K562 (cell line): ENCODE data around the gene GALNS. TPM values are rescaled to one million over a fixed set of nuclear protein-coding genes. Genes with fewer than 3 reads are reported as not detected.

ENCODE experiments used
- ATAC-seq: fragments of 200-7000 bp; cut with Tn5 transposase; 3 replicates; pipeline ENCODE4 v1.9.1; 2020; ENCODE audit warnings: moderate library complexity
- BruUV-seq: library from RNA; stranded (reverse); fragments of 400-500 nt; replicated peaks from 2 replicates; lab custom pipeline; 2021; lab: Mats Ljungman, UMichigan
- CTCF ChIA-PET: fragments of 300-600 bp; formaldehyde crosslinking; extraction: SDS; loops from one replicate; lab custom pipeline; 2021; ENCODE audit warnings: low intra/inter-chr PET ratio; lab: Yijun Ruan, JAX
- POLR2A ChIA-PET: fragments of 300-600, 350-650 bp; sonication (Branson Sonifier 250); formaldehyde crosslinking; extraction: SDS; loops from one replicate; lab custom pipeline; 2021; ENCODE audit warnings: antibody characterized with exemption, inconsistent platforms; lab: Yijun Ruan, JAX
- DNase-seq, 4 experiments: peaks; one replicate each; pipeline versions ENCODE4 v3.0.0 to v3.0.0-alpha.2; 2011 to 2018; ENCODE audit warnings: low spot score in 3 of 4, mixed read lengths in 3 of 4; ENCODE audit errors: extremely low read depth in 1 of 4
- FAIRE-seq: peaks from 2 replicates; lab custom pipeline; 2011; peaks lifted over from hg19 to GRCh38; lab: Jason Lieb, UNC
- H2AFZ ChIP-seq: 2 replicates; pipeline ENCODE4 v1.6.0; 2011; ENCODE audit warnings: low read depth, low read length, control low read depth, inconsistent platforms
- H3K27ac ChIP-seq: fragments of 200-600 bp; 3 replicates; pipeline ENCODE4 v1.8.0; 2011; ENCODE audit warnings: low read depth, mild to moderate bottlenecking, control low read depth, inconsistent platforms, low read length, moderate library complexity, mixed read lengths; ENCODE audit errors: extremely low read depth
- H3K27me3 ChIP-seq, 2 experiments: fragments of 300-600 bp in 1 of 2; 2 replicates in 1 of 2; 3 replicates in 1 of 2; pipeline versions ENCODE4 v1.6.0 to v1.8.0; 2011; ENCODE audit warnings: inconsistent platforms in 2 of 2, low read length in 2 of 2, mild to moderate bottlenecking in 1 of 2, mixed read lengths in 1 of 2, moderate library complexity in 1 of 2; ENCODE audit not compliant: control insufficient read depth in 2 of 2, insufficient read depth in 2 of 2
- H3K36me3 ChIP-seq: fragments of 300-600 bp; 3 replicates; pipeline ENCODE4 v1.8.0; 2011; ENCODE audit warnings: mild to moderate bottlenecking, low read length, inconsistent platforms; ENCODE audit not compliant: control insufficient read depth, insufficient read depth
- H3K4me1 ChIP-seq, 2 experiments: fragments of 200-600 bp in 1 of 2; replicated peaks in 1 of 2; 2 replicates in 1 of 2; 3 replicates in 1 of 2; pipeline versions ENCODE4 v1.5.1 to v1.8.0; 2011; ENCODE audit warnings: inconsistent platforms in 2 of 2, low read length in 2 of 2, mild to moderate bottlenecking in 1 of 2, mixed read lengths in 1 of 2, moderate library complexity in 1 of 2; ENCODE audit not compliant: control insufficient read depth in 2 of 2, insufficient read depth in 2 of 2
- H3K4me2 ChIP-seq: 2 replicates; pipeline ENCODE4 v1.6.1; 2011; ENCODE audit warnings: low read length, control low read depth, inconsistent platforms, mixed read lengths; ENCODE audit not compliant: insufficient read depth
- H3K4me3 ChIP-seq: fragments of 200-600 bp; sonication (generic), shearing (Covaris generic); 2 replicates; pipeline ENCODE4 v1.5.1; 2016; ENCODE audit warnings: control low read depth, inconsistent platforms
- H3K79me2 ChIP-seq: fragments of 200-600 bp; 3 replicates; pipeline ENCODE4 v1.8.0; 2011; ENCODE audit warnings: low read length, inconsistent platforms; ENCODE audit not compliant: control insufficient read depth, insufficient read depth
- H3K9ac ChIP-seq, 2 experiments: 2 replicates each; pipeline versions ENCODE4 v1.6.0 to v1.6.1; 2011; ENCODE audit warnings: low read depth in 2 of 2, low read length in 2 of 2, control low read depth in 1 of 2, inconsistent platforms in 1 of 2, mild to moderate bottlenecking in 1 of 2, mixed read lengths in 1 of 2; ENCODE audit not compliant: insufficient read depth in 1 of 2
- H3K9me1 ChIP-seq: one replicate; pipeline ENCODE4 v1.6.0; 2011; ENCODE audit warnings: inconsistent platforms, mild to moderate bottlenecking, low read length, moderate library complexity; ENCODE audit not compliant: control insufficient read depth, insufficient read depth
- H3K9me3 ChIP-seq: replicated peaks from 2 replicates; pipeline ENCODE4 v1.5.1; 2011; ENCODE audit warnings: low read depth, low read length, inconsistent platforms; ENCODE audit not compliant: control insufficient read depth, insufficient read depth
- H4K20me1 ChIP-seq: replicated peaks from 2 replicates; pipeline ENCODE4 v1.6.1; 2011; ENCODE audit warnings: low read length, inconsistent platforms, mixed read lengths; ENCODE audit not compliant: control insufficient read depth, insufficient read depth
- BCOR ChIP-seq: fragments of 450-650 bp; IDR thresholded peaks from 2 replicates; pipeline ENCODE4 v1.6.1; 2016
- CEBPB ChIP-seq: fragments of 450-650 bp; IDR thresholded peaks from 2 replicates; pipeline ENCODE4 v1.6.1; 2016; ENCODE audit warnings: missing genetic modification characterization, missing compliant biosample characterization
- HES1 ChIP-seq: fragments of 450-650 bp; IDR thresholded peaks from 2 replicates; pipeline ENCODE4 v1.6.1; 2016; ENCODE audit warnings: low read depth, mild to moderate bottlenecking, moderate library complexity
- RAD51 ChIP-seq: fragments of 450-650 bp; IDR thresholded peaks from 2 replicates; pipeline ENCODE4 v1.7.1; 2016; ENCODE audit warnings: low read depth, mild to moderate bottlenecking, borderline replicate concordance
- USF1 ChIP-seq: sonication (generic); formaldehyde crosslinking; IDR thresholded peaks from 2 replicates; pipeline ENCODE4 v1.9.0; 2022; ENCODE audit warnings: mild to moderate bottlenecking, missing genetic modification reagents
- ZNF239 ChIP-seq: fragments of 250-450 bp; sonication (Bioruptor Pico); IDR thresholded peaks from 2 replicates; pipeline ENCODE4 v1.4.0; 2020; ENCODE audit warnings: mild to moderate bottlenecking
- WGBS: fragments of 100-300 bp; shearing (Covaris generic); methylation state at CpG from one replicate; pipeline ENCODE4 v1.1.6; 2016; ENCODE audit warnings: low coverage, mixed read lengths; ENCODE audit not compliant: insufficient coverage; ENCODE audit errors: missing lambda C conversion rate; 5-methylcytosine and 5-hydroxymethylcytosine counted together
- in situ Hi-C: fragments of 300-500 bp; cut with MboI; formaldehyde crosslinking; loops from 4 replicates; pipeline ENCODE4 v1.15.0; 2018; ENCODE audit warnings: inconsistent platforms, mixed read lengths
- intact Hi-C: fragments of 100-400 bp; cut with micrococcal nuclease; formaldehyde crosslinking; loops from 2 replicates; pipeline ENCODE4 v1.14.2; 2022
- polyA plus RNA-seq, 8 experiments: library from polyadenylated mRNA; depleted of rRNA in 4 of 8; stranded (reverse) in 5 of 8; unstranded in 3 of 8; fragments of >200 nt; fragmentation: Nextera tagmentation in 2 of 8; fragmentation: Illumina TruSeq in 1 of 8; extraction: Ambion mirVana in 2 of 8; extraction: Trizol in 1 of 8; gene quantifications; 2 replicates each; pipeline versions ENCODE4 v1.2.1 to v1.2.3, GENCODE V29; 2011 to 2014; ENCODE audit warnings: inconsistent platforms in 1 of 8, missing spikeins in 1 of 8
- total RNA-seq, 7 experiments: library from RNA; depleted of rRNA in 6 of 7; stranded (reverse); fragments of >200 nt in 6 of 7; fragmentation: Illumina TruSeq in 2 of 7; extraction: Trizol in 2 of 7; gene quantifications; 2 replicates each; pipeline versions ENCODE4 v1.2.1 to v1.2.3, GENCODE V29; 2011 to 2021; ENCODE audit warnings: low replicate concordance in 1 of 7

The GALNS gene
- total and polyA plus RNA-seq, 9 of the 15 experiments (the other 6 are each of a cell fraction or from before 2014, with no cell fraction given) = 0.38 to 13.2 (median 4.3) TPM

GRCh38 chr16:88830783-88831182 is 26.0 kb downstream of the GALNS start:
- Histone ChIP-seq H3K4me2 (no peak overlapping the region), H3K9ac (no peak overlapping the region), H3K4me3 (no peak overlapping the region), H3K27ac (no peak overlapping the region), H3K36me3 (no peaks in the 10 kb centered on the region), H3K9me1 (no peaks in the 10 kb centered on the region), H4K20me1 (no peaks in the 10 kb centered on the region; the same call in 1 of the 2 replicates), H3K79me2 (no peaks in the 10 kb centered on the region), H3K4me1 (peaks cover 0 to 46% of the 10 kb centered on the region in 2 experiments; a peak in 2 of 5 replicates), H3K9me3 (no peaks in the 10 kb centered on the region), H3K27me3 (no peaks in the 10 kb centered on the region), H2AFZ (no peak overlapping the region)
- no peak for DNase-seq
- intact Hi-C loops = no loop called here
- POLR2A ChIA-PET = interaction anchor here (1.5 kb wide), 1 partner anchor 10 kb away, joined by 6 read pairs; no protein-coding TSS in a partner anchor
- CTCF ChIA-PET = no interaction called here
- 58% methylated on average over 14 of the region's 14 CpGs for WGBS
- no peak for FAIRE-seq
- 0 out of 2 replicates have a peak, but pooled peaks have one; percentile 13 for TF ChIP-seq RAD51
- TF ChIP-seq CEBPB (tag) = no peak
- no peak for TF ChIP-seq HES1
- 0 out of 2 replicates have a peak, but pooled peaks have one; percentile 21 for TF ChIP-seq BCOR
- peak; percentile 57 for TF ChIP-seq USF1 (CRISPR knock-in tag)
- TF ChIP-seq ZNF239 (CRISPR knock-in tag) = peak; percentile 98
- no TSS peak for BruUV-seq
- in situ Hi-C loops = no loop called here
- ATAC-seq = no peak
